Articular chondrocyte of knee joint (primary cell): ENCODE data around the gene TSEN54. TPM values are rescaled to one million over a fixed set of nuclear protein-coding genes. Genes with fewer than 3 reads are reported as not detected.

Experiments
- total RNA-seq: library from RNA; depleted of rRNA; stranded (reverse); fragments of >200 nt; gene quantifications from 2 replicates; pipeline ENCODE4 v1.2.3, GENCODE V29; 2012

Gene TSEN54
- 6.8 and 7.3 TPM in 2 replicates for total RNA-seq

GRCh38 chr17:75516255-75516618 is at the start of gene TSEN54:
TSS of gene TSEN54 (plus strand) at chr17:75516528. CDS start at chr17:75516561, 33 bp downstream.

GRCh38 chr17:75515496-75516254 is 653 bp upstream of the TSEN54 start, which contains the start of gene CASKIN2:
TSS of gene CASKIN2 (minus strand) at chr17:75515537. CDS start at chr17:75513804, 1,733 bp downstream.

GRCh38 chr17:75524970-75525805 is 8.9 kb downstream of the TSEN54 start, which contains the start of gene LLGL2:
TSS of gene LLGL2 (plus strand) at chr17:75525697. CDS start at chr17:75543427, 17,730 bp downstream.

Other genes starting within 250 kb of the TSEN54 start
- gene MIF4GD, start 245.3 kb upstream of the TSEN54 start, total RNA-seq, result 6.2 and 8.0 TPM in 2 replicates
- 3.5 and 5.0 TPM in 2 replicates for gene SLC25A19, start 227.1 kb upstream of the TSEN54 start, total RNA-seq
- 66.6 and 73.7 TPM in 2 replicates for gene GRB2, start 110.8 kb upstream of the TSEN54 start, total RNA-seq
- 30.7 and 33.5 TPM in 2 replicates for gene TMEM94, start 59.9 kb upstream of the TSEN54 start, total RNA-seq
- gene CASKIN2, start 991 bp upstream of the TSEN54 start, total RNA-seq, result 9.1 and 9.6 TPM in 2 replicates
- 0.13 and 0.32 TPM in 2 replicates for gene LLGL2, start 9.2 kb downstream of the TSEN54 start, total RNA-seq
- gene MYO15B, start 71.3 kb downstream of the TSEN54 start, total RNA-seq, result 4.2 and 5.6 TPM in 2 replicates
- gene SMIM5, start 116.9 kb downstream of the TSEN54 start, total RNA-seq, result 0.22 TPM in 1 of 2 replicates, not detected in the other
- 17.0 and 18.7 TPM in 2 replicates for gene RECQL5, start 150.6 kb downstream of the TSEN54 start, total RNA-seq
- 58.1 and 63.9 TPM in 2 replicates for gene SAP30BP, start 150.8 kb downstream of the TSEN54 start, total RNA-seq
- gene ITGB4, start 204.9 kb downstream of the TSEN54 start, total RNA-seq, result 0.39 and 0.54 TPM in 2 replicates
- 28.8 and 34.8 TPM in 2 replicates for gene GALK1, start 248.7 kb downstream of the TSEN54 start, total RNA-seq